GM18519 (cell line): Measurements from ENCODE around the gene WHRN.

Source experiments
- ATAC-seq: cut with Tn5 transposase; IDR thresholded peaks from one replicate; pipeline ENCODE4 v1.9.1; 2021; ENCODE audit warnings: mild to moderate bottlenecking, moderate library complexity; ENCODE audit not compliant: unreplicated experiment, low FRiP score

Gene WHRN

DNA sequence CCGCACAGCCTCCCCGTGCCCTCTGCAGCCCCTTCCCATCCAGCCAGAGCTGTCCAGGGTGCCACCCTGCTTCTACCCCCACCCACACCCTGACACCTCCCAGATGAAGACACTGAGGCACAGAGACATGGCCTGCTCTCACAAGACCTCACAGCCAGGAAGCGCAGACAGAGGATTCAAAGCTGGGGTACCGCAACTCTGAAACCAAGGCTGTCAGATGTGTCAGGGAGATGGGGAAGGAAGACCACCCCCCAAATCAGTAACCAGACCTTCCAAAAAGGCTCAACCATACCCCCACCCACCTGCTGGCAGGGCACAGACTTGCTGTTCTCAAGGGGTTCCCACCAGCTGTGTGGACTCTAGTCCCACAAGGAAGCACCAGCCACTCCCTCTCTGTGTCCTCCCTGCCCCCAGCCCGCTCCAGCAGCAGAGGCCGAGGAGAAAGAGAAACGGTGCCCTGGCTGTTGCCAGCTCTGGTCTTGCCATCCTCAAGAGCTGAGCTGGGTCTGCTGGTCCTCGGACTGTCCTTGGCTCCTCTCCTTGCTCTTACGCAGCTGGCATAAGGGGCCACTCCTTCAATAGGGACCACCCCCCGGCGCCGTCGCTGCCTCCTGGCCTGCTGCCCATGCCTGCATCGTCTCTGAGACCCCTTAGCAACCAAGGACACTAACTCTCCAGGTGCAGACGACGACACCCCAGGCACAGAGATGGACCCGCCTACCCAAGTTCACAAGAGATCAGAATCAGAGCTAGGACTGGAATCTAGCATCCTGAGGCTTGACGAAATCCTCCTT lies 118.2 kb downstream of the WHRN start:
- no peak for ATAC-seq

DNA sequence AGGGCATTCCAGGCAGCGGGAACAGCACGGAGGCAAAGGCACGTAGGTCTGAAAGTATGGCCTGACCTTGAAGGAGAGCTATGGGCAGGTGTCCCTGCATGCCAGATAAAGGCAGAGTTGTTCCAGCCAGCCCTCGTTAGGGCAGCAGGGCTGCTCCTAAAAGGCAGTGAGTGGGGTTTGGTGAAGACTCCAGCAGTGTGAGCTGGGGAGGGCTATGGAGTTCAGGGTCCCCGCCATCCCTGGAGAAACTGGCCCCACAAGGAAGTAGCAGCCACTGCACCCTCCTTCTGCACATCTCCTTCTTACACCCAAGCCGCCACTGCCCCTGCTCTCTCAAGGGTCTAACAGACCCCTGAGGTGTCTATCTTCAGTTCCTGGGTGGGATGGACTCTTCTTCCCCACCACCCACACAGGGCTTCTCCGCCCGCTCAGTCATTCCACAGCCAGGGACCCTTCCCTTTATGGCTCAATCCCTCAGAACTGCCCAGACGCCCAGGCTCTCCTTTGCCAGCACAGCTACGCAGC lies 118.8 kb downstream of the WHRN start:
- ATAC-seq = no peak

DNA sequence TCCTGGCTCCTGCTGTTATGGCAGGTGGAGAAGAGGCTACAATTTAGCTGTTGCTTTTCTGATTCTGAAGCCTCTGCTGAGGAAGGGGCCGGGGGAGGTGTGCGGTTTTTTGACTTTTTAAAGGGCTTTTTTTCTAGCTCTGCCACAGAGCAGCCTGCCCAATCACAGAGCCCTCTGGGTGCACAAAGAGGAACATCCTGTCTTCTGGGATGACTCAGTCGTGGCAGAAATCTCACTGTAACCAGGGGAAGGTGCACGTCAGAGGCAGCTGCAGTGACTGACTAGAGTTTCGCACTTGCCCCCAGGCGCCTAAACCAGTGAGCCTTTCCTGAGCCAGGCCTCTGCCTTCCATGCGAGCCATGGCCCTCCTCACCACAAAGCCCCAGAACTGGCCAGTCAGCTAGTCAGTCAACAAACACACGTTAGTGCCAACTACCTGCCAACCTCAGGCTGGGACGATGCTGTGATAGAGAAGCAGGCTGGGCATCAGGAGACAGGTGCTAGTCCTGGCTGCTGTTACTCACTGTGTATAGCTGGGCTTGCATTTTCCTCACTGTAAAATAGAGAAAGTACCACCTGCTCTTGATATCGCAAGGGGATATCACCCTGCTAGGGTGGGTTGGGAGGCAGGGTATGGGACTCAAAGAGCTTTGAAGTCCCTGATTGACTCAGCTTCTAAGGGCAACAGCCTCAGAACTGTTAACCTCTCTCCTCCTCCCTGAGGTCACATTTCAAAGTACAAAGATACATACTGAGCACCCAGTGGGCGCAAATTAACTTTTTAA lies 119.7 kb downstream of the WHRN start:
- peak; percentile 82 for ATAC-seq

DNA sequence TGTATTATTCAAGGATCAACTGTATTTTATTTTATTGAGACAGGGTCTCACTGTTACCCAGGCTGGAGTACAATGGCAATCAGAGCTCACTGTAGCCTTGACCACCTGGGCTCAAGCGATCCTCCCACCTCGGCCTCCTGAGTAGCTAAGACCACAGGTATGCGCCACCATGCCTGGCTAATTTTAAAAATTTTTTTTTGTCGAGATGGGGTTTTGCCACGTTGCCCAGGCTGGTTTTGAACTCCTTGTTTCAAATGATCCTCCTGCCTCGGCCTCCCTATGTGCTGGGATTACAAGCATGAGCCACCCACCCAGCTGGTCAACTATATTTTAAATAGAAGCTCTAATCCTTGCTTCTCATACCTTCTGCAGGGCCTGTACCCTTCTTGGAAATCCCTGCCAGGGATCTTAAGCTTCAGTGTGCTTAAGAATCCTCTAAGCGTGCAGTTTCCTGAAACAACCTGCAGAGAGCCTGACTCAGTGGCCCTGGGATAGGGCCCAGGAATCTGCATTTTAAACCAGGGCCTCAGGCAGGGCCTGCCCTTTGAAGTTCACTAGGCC lies 120.4 kb downstream of the WHRN start:
- ATAC-seq = no peak

DNA sequence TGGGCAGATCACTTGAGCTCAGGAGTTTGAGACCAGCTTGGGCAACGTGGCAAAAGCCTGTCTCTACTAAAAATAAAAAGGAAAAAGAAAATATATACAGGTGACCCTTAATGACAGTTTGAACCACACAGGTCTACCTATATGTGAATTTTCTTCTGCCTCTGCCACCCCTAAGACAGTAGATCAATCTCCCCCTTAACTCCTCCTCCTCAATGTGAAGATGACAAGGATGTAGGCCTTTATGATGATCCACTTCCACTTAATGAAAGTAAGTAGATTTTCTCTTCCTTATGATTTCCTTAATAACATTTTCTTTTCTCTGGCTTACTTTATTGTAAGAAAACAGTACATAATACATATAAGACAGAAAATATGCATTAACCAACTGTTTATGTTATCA lies 120.9 kb downstream of the WHRN start:
- ATAC-seq = no peak

DNA sequence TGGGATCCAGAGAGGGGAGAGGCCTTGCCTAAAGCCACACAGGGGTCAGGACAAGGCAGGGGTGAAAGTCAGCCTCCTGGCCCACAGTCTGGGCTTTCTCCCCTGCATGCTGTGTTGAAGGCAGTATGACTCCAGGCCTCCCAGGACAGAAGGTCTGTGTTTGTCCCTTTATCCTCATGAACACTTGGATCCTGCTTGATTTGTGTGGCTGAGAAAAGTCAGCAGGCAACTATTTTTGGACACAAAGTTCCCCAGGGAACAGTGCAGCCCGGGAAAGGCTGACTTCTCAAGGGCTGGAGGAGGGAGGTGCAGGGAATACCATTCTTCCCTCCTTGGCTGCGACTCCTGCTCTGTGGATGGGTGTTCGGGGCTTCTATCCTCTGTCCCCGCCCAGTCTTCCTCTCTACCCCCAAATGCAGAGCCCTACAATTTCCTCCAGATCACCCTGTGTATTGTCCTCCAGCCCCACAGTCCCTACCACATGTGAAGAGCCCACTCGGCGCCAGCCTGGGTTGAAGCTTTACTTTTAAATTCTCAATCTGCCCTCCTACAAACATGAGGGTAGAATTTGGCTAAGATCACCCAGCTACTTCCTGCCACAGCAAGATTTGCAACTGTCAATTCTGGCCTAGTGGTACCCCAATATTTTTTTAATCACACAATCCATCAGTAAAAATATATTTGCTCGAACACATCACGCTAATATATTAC lies 121.6 kb downstream of the WHRN start:
- no peak for ATAC-seq

DNA sequence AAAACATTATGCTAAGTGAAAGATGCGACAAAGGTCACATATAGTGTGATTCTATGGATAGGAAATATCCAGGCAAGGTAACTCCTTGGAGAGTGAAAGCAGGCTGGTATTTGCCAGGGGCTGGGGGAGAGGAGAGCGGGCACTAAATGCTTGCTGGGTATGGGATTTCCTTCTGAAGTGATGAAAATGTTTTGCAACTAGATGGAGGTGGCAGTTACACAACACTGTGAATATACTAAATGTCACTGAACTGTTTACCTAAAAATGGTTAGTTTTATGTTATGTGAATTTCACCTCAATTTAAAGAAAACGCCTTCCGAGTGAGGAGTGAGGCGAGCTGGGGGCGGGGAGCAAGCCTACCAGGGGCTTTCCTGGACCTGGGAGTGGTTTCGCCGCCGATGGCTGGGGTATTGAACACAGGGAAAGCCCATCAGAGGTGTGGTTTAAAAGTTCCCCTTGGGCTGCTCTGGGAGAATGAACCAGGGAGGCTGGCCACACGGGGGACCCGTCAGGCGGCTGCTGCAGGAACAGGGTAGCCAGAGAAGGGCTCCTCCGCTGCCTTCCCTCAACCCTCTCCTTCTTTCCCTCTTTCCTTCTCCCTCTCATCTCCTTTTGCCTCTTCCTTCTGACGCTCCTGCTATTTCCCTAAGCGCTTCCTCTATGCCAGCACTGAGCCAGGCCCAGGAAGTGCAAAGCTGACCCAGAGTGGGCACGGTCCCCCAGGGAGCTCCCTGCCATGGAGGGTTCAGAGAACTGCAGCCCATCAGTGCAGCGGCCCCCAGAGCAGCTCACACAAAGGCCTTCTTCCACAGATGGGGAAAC lies 122.4 kb downstream of the WHRN start:
- no peak for ATAC-seq

DNA sequence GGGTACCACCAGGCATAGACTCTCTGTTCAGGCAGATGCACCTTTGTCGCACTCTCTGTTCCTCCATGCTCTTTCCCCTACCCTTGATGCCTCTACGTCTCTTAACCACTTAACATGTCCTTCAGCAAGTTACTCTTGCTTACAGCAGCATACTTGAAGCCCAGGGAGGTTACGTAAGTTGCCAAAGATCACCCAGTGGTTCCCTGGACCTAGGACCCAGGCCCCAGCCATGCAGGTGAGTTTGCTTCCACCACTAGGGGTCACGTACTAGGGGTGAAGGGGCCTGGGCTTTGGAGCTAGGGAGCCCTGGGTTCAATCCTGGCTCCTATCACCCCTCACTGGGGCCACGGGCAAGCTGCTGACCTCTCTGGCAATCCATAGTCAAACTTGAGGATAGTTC lies 126.4 kb downstream of the WHRN start:
- ATAC-seq = no peak

DNA sequence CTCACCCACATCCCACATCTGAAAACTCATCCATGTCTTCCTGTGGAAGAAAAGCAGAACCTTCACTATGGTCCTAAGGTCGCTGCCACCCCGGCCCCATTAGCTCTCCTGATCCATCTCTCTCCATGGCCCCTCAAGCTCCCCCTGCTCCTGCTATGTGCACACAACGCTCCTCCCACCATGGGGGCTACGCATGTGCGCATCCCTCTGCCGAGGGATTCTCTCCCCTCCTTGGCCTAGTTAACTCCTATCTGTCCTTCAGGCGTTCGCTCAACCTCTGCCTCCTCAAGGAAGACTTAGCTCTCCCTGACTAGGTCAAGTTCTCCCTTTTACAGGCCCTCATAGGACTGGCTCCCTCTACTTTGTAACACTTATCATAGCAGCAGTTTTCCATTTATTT lies 127.3 kb downstream of the WHRN start:
- ATAC-seq = no peak

DNA sequence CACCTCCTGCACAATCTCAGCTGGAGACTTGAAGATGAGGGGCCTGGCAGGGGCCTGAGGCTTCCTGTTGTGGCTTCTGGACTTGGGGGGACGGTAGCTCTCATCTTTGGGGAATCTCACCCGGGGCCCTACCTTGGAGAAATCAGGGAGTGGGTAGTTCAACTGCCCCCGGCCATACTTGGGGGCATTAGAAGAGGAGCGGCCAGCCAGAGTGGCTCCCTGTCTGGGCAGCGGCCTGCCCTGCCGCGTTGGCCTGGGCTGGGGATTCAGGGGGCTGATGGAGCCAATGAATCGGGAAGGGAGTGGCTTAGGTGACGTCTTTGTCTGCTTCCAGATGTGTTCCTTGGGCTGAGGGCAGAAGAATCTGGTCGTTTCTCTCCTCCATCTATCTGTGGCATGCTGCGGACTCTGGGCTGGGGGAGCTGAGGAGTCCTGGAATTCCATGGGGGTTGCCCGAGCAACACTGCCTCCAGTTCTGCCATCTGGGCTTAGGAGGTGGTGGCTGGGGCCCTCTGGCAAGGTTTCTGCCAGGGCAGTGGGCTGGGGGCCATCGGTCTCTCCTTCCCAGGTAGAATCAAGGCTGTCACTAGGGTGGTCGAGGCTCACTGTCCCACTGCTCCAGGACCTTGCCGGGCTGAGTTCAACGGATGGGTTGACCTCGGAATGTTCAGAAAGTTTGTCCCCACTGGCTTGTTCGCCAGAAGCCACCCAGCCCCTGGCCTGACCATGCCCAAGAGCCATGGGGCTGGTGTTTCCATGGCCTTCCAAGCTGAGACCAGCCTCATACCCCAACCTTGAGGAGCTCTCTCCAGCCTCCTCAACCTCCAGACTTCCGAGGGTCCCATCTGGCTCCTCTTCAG lies 128.5 kb downstream of the WHRN start:
- no peak for ATAC-seq

DNA sequence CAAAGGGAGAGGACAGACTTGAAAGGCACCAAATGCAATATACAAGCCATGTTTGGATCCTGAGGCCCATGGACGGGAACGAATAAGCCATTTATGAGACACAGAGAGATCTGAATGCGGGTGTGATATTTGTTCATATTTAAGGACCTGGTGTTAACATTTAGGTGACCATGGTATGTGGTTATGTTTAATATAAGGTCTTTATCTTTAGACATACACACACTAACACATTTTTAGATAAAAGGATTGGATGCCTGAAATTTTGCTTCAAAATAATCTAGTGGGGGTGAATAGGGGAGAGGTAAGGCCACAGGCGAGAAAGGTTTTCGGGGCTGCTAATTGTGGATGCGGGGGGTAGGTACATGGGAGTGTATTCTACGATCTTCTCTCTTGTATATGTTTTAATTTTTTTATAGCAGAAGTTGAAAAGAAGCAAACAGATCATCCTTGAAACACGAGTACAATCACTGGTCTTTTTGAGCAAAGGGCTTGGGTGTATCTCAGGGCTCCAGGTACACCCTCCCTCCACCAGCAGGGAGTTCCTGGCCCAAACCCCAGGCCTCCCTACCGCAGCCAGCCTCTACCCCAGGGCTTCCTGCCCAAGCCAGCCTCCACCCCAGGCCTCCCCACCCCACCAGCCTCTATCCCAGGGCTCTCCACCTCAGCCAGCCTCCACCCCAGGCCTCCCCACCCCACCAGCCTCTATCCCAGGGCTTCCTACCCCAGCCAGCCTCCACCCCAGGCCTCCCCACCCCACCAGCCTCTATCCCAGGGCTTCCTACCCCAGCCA lies 129.7 kb downstream of the WHRN start:
- ATAC-seq = no peak

DNA sequence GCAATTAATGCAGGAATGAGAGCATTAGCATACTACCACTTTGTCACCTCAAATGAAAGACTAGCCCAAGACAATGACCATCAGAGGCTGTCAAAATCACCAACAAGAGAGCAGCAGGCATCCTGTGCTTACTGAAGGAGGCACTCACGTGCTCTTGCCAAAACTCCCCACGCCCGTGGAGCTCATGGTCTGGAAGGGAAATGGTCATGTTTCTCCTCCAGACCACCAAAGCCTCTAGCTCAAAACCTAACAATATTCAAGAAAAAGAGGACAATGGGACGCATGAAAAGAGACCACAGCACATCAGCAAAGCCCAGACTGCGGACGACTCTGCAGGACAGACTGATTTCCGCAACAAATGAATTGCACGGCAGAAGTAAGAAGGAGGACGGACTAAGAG lies 130.3 kb downstream of the WHRN start:
- no peak for ATAC-seq

DNA sequence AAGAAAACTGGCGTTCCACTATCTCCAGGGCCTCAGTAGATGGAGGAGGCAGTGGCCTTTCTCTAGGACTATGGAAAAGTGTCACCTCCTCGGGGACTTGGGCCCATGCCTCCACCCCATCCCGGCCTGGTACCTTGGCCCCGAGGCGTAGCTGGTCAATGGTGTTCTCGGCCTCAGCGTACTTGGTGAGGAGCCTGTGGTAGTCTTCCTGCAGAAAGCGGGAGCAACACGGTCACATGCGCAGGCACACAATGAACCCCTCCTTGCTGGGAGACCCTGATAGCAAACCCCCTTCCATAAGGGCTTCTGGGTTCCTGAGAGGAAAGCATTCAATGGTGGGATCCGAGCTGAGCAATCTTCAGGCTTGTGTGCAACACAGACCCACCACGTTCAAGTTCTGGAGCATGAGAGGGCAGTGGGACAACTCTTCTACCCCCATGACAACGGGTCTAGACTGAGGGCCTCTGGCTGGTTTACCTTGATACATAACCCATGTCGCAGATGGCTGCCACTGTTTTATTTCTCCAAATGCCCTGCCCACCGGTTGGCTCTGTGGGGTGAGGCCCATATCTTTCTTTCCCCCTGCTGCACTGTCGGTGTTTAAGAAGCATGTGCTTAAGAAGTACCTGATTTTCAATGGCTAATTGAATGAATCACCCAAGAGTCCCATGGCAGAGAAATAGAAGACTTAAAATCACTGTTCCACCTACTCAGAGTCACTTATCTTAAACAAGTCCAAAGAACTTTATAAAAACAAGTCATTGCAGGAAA lies 131.1 kb downstream of the WHRN start:
- ATAC-seq = no peak

DNA sequence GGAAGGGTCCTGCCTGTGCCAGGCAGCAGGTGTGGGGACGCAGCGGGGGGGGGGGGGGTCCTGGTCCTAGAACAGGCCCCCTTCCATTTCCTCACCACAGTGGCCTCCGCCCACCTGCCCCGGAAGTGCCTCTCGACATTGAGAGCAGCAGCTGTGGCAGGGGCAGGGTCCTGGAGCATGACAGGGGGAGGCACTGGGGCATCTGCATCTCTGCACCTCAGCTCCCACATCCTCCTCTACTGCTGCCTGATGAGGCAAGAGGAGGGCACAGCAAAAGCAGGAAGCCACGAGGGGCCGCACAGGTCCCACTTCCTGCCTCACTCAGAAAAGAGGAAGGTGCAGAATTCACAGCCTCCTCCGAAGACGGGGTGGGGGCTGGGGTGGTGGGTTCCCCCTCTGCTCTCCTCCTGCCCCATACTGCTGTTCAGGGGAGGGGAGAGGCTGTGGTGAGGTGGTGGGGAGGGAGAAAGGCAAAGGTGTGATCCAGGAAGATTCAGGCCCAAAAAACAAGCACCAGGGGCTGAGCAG lies 132.3 kb downstream of the WHRN start:
- ATAC-seq = peak; percentile 86

DNA sequence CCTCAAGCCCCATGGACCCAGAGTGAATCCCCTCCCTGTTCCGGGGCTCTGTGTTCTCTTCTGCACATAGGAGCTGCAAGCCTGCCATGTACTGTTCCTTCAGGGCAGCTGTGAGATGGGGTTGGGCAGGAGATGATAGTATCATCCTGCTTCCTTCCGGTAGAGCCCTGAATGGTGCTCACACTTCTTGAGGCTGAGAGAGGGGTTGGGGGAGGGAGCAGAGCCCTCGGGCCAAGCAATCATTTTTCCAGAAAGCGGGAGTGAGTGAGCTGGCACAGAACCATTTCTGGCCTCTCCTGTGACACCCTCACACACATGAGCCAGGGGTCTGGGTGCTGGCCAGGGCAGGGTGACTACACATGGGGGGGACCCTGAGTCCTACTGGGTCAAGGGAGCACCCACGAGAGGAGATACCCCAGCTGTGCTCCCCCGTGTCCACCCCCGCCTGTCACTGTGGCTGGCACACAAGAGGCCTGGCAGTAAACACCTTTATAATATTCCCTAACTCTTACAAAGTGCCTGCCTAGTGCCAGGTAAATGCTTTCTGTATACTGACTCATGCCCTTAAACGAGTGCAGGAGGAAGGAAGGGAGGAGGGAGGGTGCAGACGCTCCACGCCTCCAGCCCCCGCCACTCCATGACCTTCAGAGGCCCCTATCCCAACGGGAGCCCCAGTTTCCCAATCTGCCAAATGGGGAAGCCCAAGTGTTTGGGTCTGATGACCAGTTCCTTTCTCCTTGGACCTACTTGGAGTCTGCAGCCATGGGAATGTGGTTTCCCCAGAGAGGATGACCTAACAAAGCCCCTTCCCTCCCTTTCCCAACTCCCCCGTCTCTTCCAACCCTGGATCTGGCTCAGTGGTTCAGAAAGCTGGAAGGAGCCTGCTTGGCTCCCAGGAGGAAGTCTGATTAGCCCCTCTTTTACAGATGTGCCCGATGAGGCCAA lies 133.0 kb downstream of the WHRN start:
- no peak for ATAC-seq

DNA sequence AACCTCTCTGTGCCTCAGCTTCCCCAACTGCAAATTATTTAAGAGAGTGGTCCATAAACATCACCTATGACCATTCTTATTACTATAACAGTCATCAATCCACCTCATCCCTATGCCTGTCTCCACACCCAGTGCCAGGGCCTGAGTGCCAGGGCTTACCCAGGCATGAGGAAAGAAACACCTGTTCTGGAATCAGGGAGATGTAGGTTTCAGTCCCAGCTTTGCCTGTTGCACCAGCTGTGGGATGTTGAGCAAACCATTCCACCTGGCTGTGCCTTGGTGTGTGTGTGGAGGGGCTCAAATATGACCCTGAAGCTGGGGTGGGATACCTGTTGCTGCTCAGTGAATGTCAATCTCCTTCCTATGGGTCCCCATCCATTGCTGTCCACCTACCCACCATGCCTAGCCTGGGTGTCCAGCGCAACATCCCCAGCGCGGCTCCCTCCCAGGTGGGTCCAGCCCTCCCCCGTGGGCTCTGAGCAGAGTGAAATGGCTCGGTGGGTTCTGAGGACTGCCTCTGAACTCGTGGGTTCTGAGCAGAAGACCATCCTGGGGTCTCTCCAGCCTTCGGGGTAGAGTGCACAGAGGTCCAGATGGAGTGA lies 133.8 kb downstream of the WHRN start:
- no peak for ATAC-seq
